Measurements from ENCODE around the gene SH3GL1. TPM values are rescaled to one million over a fixed set of nuclear protein-coding genes. Genes with fewer than 3 reads are reported as not detected.
A peak's percentile ranks its signal among the peaks of the same experiment; 100 is the strongest.

SH3GL1 gene
- total RNA-seq, 2 donors from 2014 or later, result 54.0 to 66.6 TPM

GRCh38 chr19:4393947-4394590, 6.3 kb downstream of the SH3GL1 start:
- no peak for TF ChIP-seq CTCF (IDR thresholded peaks at IDR 0.05)
- no peak for DNase-seq
- Histone ChIP-seq H3K27ac (no peak overlapping the region), H3K9me3 (no peaks in the 10 kb centered on the region), H3K4me3 (no peak overlapping the region), H3K9ac (ENCODE audit: low read depth in 2 of 2, low read length in 2 of 2) (peak overlapping the region in 1 of 2 donors; percentile 9), H3K27me3 (no peaks in the 10 kb centered on the region), H3K4me1 (peaks cover 11% of the 10 kb centered on the region), H3K36me3 (no peaks in the 10 kb centered on the region)
- intact Hi-C loops (cut with DNase I), result no loop called here

DNA sequence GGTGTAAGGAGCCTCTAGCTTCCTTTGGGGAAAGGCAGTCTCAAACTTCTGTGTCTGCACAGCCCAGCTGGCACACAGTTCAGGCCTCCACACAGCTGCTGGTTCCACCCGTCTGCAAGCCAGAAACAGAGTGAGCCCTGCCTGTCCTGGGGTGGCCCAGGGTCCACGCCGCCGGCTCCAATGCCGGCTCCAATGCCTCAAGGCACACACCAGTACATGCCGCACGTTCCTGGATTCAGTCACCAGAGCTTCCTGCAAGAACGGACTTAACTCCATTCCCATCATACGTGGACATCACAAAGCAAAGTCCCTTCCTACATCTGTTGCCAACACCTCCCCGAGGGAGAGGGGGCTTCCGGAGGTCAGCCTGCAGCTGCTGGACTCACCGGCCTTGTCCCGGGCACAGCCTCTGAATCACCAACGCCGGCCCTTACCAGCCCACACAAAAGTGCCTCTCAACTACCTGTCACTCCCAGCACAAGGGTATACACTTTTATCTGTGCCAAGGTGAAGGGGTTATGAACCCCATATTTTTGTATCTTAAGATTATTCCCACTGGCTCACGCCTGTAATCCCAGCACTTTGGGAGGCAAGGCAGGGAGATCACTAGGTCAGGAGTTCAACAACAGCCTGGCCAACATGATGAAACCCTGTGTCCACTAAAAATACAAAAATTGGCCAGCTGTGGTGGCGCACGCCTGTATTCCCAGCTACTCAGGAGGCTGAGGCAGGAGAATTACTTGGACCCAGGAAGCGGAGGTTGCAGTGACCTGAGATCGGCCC, 8.5 kb downstream of the SH3GL1 start:
- H3K4me1 ChIP-seq, result peaks cover 5% of the 10 kb centered on the region
- peak overlapping the region; percentile 12 to 46 for H3K9ac ChIP-seq (ENCODE audit: low read depth in 2 of 2, low read length in 2 of 2)
- intact Hi-C loops (cut with DNase I), result no loop called here
- no peaks in the 10 kb centered on the region for H3K36me3 ChIP-seq
- no peak overlapping the region for H3K4me3 ChIP-seq
- H3K9me3 ChIP-seq, result no peaks in the 10 kb centered on the region
- TF ChIP-seq CTCF (IDR thresholded peaks at IDR 0.05), result no peak
- no peaks in the 10 kb centered on the region for H3K27me3 ChIP-seq
- DNase-seq, result no peak
- H3K27ac ChIP-seq, result peak overlapping the region; percentile 29

DNA sequence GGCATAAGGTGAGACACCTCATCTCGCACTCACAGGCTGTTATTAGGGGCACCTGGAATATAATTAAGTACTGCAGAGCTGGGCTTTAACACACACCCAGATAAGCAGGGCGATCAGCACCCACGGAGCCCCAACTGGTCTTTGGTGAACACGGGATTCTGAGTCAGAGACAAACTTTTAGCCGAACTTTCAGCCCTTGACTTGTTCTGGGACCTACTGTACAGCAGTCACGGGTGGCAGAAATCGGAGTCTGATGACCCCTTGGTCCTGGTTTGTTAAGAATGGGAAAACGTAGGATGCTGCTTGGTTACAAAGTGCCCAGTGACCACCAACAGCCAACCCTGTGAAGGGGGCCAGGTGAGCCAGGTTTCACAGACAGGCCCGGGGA, 9.0 kb downstream of the SH3GL1 start:
- Histone ChIP-seq H3K4me1 (peaks cover 5% of the 10 kb centered on the region), H3K36me3 (no peaks in the 10 kb centered on the region), H3K9me3 (no peaks in the 10 kb centered on the region), H3K27ac (peak overlapping the region; percentile 29), H3K4me3 (no peak overlapping the region), H3K27me3 (no peaks in the 10 kb centered on the region), H3K9ac (ENCODE audit: low read depth in 2 of 2, low read length in 2 of 2) (peak overlapping the region; percentile 12 to 46)
- DNase-seq, result no peak
- intact Hi-C loops (cut with DNase I), result no loop called here
- no peak for TF ChIP-seq CTCF (IDR thresholded peaks at IDR 0.05)

DNA sequence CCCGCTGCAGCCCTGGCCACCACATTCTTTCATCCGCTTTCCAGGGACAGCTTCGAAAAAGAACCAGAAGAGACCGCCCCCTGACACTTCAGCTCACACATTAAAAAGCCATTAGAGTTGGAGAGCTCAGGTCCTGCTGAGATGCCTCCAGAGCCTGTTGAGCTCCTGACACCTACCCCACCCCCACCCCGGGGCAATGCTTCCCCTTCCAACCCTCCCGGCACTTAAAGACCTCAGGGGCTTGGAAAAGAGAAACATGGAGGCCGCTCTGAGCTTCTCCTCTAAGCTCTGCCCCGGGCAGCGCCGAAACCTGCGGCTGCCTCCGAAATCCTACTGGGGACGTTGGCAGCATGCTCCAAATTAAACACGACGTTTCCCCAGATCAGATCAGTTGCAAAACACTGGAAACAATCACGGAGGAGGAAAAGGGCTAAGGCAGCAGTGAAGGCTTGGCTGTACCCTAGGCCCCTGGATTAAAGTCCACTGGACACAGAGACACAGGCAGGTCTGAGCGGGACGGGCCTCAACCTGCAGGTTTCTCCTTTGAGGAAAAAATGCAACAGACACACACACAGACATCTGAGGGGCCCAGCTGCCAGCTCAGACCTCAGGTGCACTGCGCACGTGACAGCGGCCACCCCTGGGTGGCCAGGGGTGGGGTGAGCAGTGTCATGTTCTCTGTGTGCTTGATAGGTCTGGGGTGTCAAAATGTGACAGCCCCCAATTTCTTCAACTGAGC, 9.6 kb downstream of the SH3GL1 start:
- Histone ChIP-seq H3K9ac (ENCODE audit: low read depth in 2 of 2, low read length in 2 of 2) (peak overlapping the region; percentile 20 to 51), H3K4me1 (peaks cover 5% of the 10 kb centered on the region), H3K36me3 (no peaks in the 10 kb centered on the region), H3K4me3 (no peak overlapping the region), H3K27me3 (no peaks in the 10 kb centered on the region), H3K27ac (peak overlapping the region; percentile 29), H3K9me3 (no peaks in the 10 kb centered on the region)
- intact Hi-C loops (cut with DNase I), result no loop called here
- no peak for TF ChIP-seq CTCF (IDR thresholded peaks at IDR 0.05)
- DNase-seq, result no peak

DNA sequence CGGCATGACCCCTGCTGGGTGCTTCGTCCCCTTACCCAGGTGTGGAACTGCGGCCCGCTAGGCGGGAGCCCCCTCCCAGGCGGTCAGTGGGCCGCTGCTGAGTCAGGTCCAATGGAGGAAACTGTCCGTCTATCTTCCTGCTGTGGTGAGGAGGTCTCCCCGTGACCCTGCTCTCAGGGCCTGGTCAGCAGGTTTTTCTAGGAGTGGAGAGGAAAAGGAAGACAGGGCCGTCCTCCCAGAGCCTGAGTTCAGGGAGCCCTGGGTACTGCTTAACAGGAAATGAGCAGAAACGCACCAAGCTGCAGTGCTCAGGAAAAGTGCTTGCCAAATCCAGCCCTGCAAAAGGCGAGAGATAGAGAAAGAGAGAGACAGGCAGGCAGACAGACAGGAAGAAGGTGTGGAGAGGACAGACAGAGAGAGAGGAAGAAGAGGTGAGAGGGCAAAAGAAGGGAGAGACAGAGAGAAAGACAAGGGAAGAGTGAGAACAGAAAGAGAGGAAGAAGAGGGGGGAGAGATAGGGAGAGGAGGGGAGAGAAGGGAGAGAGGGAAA, 10.3 kb downstream of the SH3GL1 start:
- TF ChIP-seq CTCF (IDR thresholded peaks at IDR 0.05), result no peak
- no peak overlapping the region for H3K4me3 ChIP-seq
- DNase-seq, result no peak
- H3K36me3 ChIP-seq, result no peaks in the 10 kb centered on the region
- intact Hi-C loops (cut with DNase I), result no loop called here
- H3K27me3 ChIP-seq, result no peaks in the 10 kb centered on the region
- H3K9ac ChIP-seq (ENCODE audit: low read depth in 2 of 2, low read length in 2 of 2), result peak overlapping the region; percentile 20 to 51
- peaks cover 5% of the 10 kb centered on the region for H3K4me1 ChIP-seq
- H3K9me3 ChIP-seq, result no peaks in the 10 kb centered on the region
- peak overlapping the region; percentile 29 for H3K27ac ChIP-seq

Data from colonic mucosa (tissue), 4 donors.